Type B pancreatic cell (in vitro differentiated cells): Measurements from ENCODE around the gene SPP2. TPM values are rescaled to one million over a fixed set of nuclear protein-coding genes. Genes with fewer than 3 reads are reported as not detected.

Experiments used
- DNase-seq: peaks from one replicate; pipeline ENCODE4 v3.0.0; 2021; ENCODE audit warnings: mixed read lengths; ENCODE audit not compliant: unreplicated experiment; ENCODE audit errors: extremely low spot score
- H3K27ac Mint-ChIP-seq: 2 replicates; pipeline ENCODE4 v1.8.0; 2021; ENCODE audit warnings: mild to moderate bottlenecking, mixed read lengths
- H3K27me3 Mint-ChIP-seq: 2 replicates; pipeline ENCODE4 v1.8.0; 2021; ENCODE audit warnings: mixed read lengths
- H3K36me3 Mint-ChIP-seq: 2 replicates; pipeline ENCODE4 v1.8.0; 2021; ENCODE audit warnings: mixed read lengths
- H3K4me1 Mint-ChIP-seq: one replicate; pipeline ENCODE4 v1.8.0; 2021; ENCODE audit warnings: mixed read lengths; ENCODE audit not compliant: unreplicated experiment
- H3K4me3 Mint-ChIP-seq: 2 replicates; pipeline ENCODE4 v1.8.0; 2021; ENCODE audit warnings: mild to moderate bottlenecking, mixed read lengths
- H3K9me3 Mint-ChIP-seq: 2 replicates; pipeline ENCODE4 v1.8.0; 2021; ENCODE audit warnings: mixed read lengths
- CTCF ChIP-seq: fragments of 200-600 bp; sonication (generic); conservative IDR thresholded peaks from 2 replicates; pipeline ENCODE4 v1.5.0; 2021; ENCODE audit warnings: antibody characterized with exemption, mild to moderate bottlenecking
- total RNA-seq: library from RNA; stranded (reverse); gene quantifications from 2 replicates; pipeline ENCODE4 v1.2.1, GENCODE V29; 2021; ENCODE audit warnings: low replicate concordance

SPP2 gene
- total RNA-seq, 1 donor from 2014 or later: not detected

- Mint-ChIP-seq H3K27me3 (peaks cover 4% of the 10 kb centered on the region), H3K9me3 (no peaks in the 10 kb centered on the region), H3K4me1 (no peaks in the 10 kb centered on the region), H3K36me3 (no peaks in the 10 kb centered on the region), H3K27ac (no peak overlapping the region), H3K4me3 (no peak overlapping the region)
- no peak for TF ChIP-seq CTCF
- no peak for DNase-seq
Measured at GRCh38 chr2:234051374-234052070, 1.0 kb downstream of the SPP2 start.

GRCh38 chr2:234058881-234059280 lies 8.4 kb downstream of the SPP2 start:
- no peaks in the 10 kb centered on the region for H3K27me3 Mint-ChIP-seq
- H3K4me1 Mint-ChIP-seq: no peaks in the 10 kb centered on the region
- no peak for DNase-seq
- H3K9me3 Mint-ChIP-seq: no peaks in the 10 kb centered on the region
- H3K27ac Mint-ChIP-seq: no peak overlapping the region
- no peaks in the 10 kb centered on the region for H3K36me3 Mint-ChIP-seq
- no peak overlapping the region for H3K4me3 Mint-ChIP-seq
- TF ChIP-seq CTCF: no peak

- Mint-ChIP-seq H3K27ac (no peak overlapping the region), H3K4me1 (no peaks in the 10 kb centered on the region), H3K4me3 (no peak overlapping the region), H3K9me3 (no peaks in the 10 kb centered on the region), H3K27me3 (no peaks in the 10 kb centered on the region), H3K36me3 (no peaks in the 10 kb centered on the region)
- DNase-seq: no peak
- TF ChIP-seq CTCF: no peak
Measured at GRCh38 chr2:234060236-234060635, 9.7 kb downstream of the SPP2 start.

- TF ChIP-seq CTCF: no peak
- Mint-ChIP-seq H3K9me3 (peaks cover 4% of the 10 kb centered on the region), H3K27me3 (no peaks in the 10 kb centered on the region), H3K36me3 (no peaks in the 10 kb centered on the region), H3K4me1 (no peaks in the 10 kb centered on the region), H3K27ac (no peak overlapping the region), H3K4me3 (no peak overlapping the region)
- no peak for DNase-seq
Measured at GRCh38 chr2:234061624-234062257, 11.2 kb downstream of the SPP2 start.

- H3K4me3 Mint-ChIP-seq: no peak overlapping the region
- no peaks in the 10 kb centered on the region for H3K36me3 Mint-ChIP-seq
- no peak overlapping the region for H3K27ac Mint-ChIP-seq
- peaks cover 16% of the 10 kb centered on the region for H3K9me3 Mint-ChIP-seq
- H3K27me3 Mint-ChIP-seq: no peaks in the 10 kb centered on the region
- no peaks in the 10 kb centered on the region for H3K4me1 Mint-ChIP-seq
- TF ChIP-seq CTCF: no peak
- no peak for DNase-seq
Measured at GRCh38 chr2:234066587-234066986, 16.1 kb downstream of the SPP2 start.
